ENCODE data around the gene ARID3C.

- TF ChIP-seq CTCF (IDR thresholded peaks at IDR 0.05) (no peak), ZFX (IDR thresholded peaks at IDR 0.05; ENCODE audit: borderline replicate concordance) (no peak)
Measured at GRCh38 chr9:34663303-34663605, 34.4 kb upstream of the ARID3C start.

Measured in 22Rv1 (cell line).